ENCODE measurements around the gene TANK.
"Not testable (repeated sequence)": the region's sequence is repeated elsewhere in the genome, so short reads cannot be mapped to it uniquely, and the experiment has no call there.

The TANK gene

GRCh38 chr2:161123531-161124030 is 36.6 kb upstream of the TANK start:
- DNase-seq (ENCODE audit: low spot score): no peak
- peak overlapping the region; percentile 41 for H3K4me3 ChIP-seq
- H3K27ac ChIP-seq: peak overlapping the region; percentile 64 to 75

GRCh38 chr2:161124201-161124600 is 36.0 kb upstream of the TANK start:
- DNase-seq (ENCODE audit: low spot score): no peak
- H3K4me3 ChIP-seq: no peak overlapping the region
- H3K27ac ChIP-seq: peak overlapping the region; percentile 64 to 75
- no peak for TF ChIP-seq CTCF (IDR thresholded peaks at IDR 0.05)

More at GRCh38 chr2:161123531-161124030, 36.6 kb upstream of the TANK start:
- TF ChIP-seq CTCF (IDR thresholded peaks at IDR 0.05): no peak

GRCh38 chr2:161128885-161129284 is 31.3 kb upstream of the TANK start:
- no peak overlapping the region for H3K4me3 ChIP-seq
- no peak for DNase-seq (ENCODE audit: low spot score)
- no peak overlapping the region for H3K27ac ChIP-seq
- no peak for TF ChIP-seq CTCF (IDR thresholded peaks at IDR 0.05)

GRCh38 chr2:161130354-161130753 is 29.9 kb upstream of the TANK start:
- H3K27ac ChIP-seq: no peak overlapping the region
- no peak overlapping the region for H3K4me3 ChIP-seq
- no peak for TF ChIP-seq CTCF (IDR thresholded peaks at IDR 0.05)
- DNase-seq (ENCODE audit: low spot score): no peak

GRCh38 chr2:161131074-161131680 is 29.1 kb upstream of the TANK start:
- TF ChIP-seq CTCF (IDR thresholded peaks at IDR 0.05): no peak
- Histone ChIP-seq H3K4me3 (no peak overlapping the region), H3K27ac (no peak overlapping the region)
- no peak for DNase-seq (ENCODE audit: low spot score)

GRCh38 chr2:161131804-161132203 is 28.4 kb upstream of the TANK start:
- Histone ChIP-seq H3K27ac (no peak overlapping the region), H3K4me3 (no peak overlapping the region)
- TF ChIP-seq CTCF (IDR thresholded peaks at IDR 0.05): no peak
- DNase-seq (ENCODE audit: low spot score): no peak

GRCh38 chr2:161132384-161132783 is 27.8 kb upstream of the TANK start:
- DNase-seq (ENCODE audit: low spot score); H3K27ac ChIP-seq; H3K4me3 ChIP-seq: not testable (repeated sequence)
